GM18870 (cell line): ENCODE measurements around the gene MCM3.

Experiments used
- ATAC-seq: cut with Tn5 transposase; IDR thresholded peaks from one replicate; pipeline ENCODE4 v1.9.1; 2021; ENCODE audit warnings: moderate library complexity; ENCODE audit not compliant: unreplicated experiment

MCM3 gene

DNA sequence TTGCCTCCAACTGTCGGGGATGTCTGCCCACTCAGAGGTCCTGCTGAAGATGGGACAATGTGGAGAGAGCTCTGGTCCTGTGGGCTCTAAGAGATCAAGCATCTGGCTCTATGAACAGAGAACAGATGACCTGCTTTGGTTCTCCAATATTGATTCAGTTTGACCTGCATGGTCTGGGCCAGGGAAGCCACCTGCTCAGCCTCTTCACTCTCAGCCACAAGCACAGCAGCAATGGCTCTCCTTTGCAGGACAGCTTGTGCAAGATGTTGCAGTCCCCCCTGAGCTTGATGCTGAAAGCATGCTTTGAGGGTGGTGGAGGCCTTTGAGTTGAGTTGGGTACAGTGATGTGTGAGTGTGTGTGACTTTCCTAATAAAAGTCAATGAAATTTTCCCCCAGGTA, 18.6 kb upstream of the MCM3 start:
- ATAC-seq, result no peak

- no peak for ATAC-seq
Measured at GRCh38 chr6:52301326-52301725, 16.8 kb upstream of the MCM3 start.

- ATAC-seq, result no peak
Measured at GRCh38 chr6:52300489-52300931, 16.0 kb upstream of the MCM3 start.

DNA sequence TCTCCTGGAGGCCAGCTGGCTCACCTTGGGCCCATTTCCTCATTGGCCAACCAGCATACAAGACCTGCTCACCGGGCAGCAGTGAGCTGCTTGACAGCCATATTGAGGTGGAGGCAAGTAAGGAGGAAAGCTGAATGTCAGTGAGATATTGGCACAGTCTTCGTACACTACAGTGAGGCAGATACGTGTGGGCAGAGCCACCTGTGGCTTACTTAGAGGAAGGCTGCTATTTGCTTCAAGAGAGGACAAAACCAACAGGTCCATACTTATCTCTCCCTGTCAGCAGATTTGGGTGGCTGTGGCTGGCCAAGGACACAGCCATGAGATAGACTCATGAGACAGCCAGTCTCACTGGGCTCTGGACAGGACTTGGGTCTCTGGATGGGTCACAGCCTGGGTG, 15.1 kb upstream of the MCM3 start:
- no peak for ATAC-seq

DNA sequence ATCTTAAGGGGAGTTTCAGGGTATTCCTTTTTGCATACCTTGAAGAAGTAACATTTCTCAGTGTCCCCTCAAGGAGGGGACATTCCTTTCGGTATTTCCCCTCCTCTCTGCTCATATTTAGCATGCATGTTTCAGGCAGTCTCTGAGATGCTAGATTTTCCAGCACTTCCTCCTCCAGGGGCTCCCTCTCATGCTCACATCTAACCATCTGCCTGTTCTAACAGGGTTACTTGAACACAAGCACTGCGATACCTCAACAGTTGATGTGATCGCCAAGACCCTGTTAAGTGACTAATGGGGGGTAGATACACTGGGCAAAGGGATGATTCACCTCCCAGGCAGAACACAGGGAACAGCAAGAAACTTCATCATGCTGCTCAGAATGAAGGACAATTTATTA, 12.9 kb upstream of the MCM3 start:
- no peak for ATAC-seq

DNA sequence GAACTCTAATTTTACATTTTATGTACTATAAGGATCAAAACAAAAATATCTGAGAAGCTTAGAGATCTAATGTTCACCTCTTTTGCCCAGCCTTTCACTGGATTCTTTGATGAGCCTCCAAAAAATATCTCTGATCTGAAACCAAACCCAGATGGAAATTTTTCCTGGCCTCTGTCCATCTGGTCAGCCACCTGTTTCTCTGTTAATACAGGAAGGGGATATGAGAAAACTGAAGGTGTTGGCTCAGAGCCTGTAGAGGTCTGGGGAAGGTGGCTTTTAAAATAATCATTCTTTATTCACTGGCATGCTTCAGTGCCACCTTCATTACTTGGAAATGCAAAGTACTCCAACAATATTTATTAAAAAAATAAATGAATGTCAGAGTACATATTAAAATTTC, 8.5 kb upstream of the MCM3 start:
- no peak for ATAC-seq

- no peak for ATAC-seq
Measured at GRCh38 chr6:52288841-52289240, 4.3 kb upstream of the MCM3 start.

DNA sequence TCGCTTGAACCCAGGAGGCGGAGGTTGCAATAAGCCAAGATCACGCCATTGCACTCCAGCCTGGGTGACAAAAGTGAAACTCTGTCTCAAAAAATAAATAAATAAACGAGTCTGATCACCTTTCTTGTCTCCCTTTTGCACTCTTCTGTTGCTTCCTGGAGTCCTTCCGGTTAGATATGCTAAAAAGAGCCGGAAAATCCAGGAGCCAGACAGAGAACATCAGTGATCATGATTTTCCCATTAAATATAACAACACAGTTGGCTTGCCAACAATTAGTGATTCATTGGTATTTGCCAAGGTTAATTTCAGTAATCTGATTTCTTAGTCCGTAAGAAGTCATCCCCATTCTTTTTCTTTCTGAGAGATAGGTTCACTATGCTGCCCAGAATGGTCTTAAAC, 3.7 kb upstream of the MCM3 start:
- no peak for ATAC-seq

- ATAC-seq, result no peak
Measured at GRCh38 chr6:52286798-52287432, 2.4 kb upstream of the MCM3 start.

DNA sequence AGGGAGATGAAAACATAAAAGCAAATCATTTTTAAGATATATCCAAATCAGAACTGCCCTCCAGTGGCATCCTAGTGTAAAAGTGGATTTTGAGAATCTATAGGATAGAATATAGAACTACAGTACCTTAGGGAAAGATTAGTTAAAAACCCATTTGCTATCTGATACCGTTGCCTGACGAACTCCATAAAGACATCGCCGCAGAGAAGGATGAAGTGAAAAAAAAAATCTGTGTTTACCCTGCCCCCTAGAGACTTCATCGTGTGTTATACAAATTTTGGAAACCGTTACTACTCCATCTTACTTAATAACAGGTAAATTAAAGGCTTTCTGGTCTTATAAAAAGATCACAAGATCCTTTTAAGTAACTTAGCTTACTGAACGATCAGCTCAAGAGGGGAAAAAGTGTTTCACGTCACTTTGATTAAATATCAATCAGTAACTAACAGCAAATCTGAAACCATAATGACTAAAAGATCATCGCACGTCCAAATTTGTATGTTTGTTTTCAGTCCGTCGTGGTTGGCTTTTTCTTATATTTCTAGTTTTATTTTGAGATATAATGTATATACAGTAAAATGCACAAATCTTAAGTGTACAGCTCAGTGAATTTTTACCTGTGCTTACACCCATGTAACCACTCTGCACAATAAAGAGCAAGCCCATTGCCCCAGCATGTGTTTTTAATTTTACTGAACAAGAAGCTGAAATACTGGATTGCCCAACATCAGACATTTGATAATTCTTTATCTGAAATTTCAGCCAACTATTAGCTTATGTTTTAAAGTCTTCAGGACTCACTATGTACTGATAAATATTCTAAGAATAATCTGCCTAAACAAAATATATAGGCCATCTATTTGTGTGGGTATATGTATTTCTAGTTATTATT, 881 bp upstream of the MCM3 start:
- no peak for ATAC-seq

GRCh38 chr6:52284131-52284459, 447 bp downstream of the MCM3 start:
- ATAC-seq, result no peak

GRCh38 chr6:52283111-52283510, 1.4 kb downstream of the MCM3 start:
- no peak for ATAC-seq

DNA sequence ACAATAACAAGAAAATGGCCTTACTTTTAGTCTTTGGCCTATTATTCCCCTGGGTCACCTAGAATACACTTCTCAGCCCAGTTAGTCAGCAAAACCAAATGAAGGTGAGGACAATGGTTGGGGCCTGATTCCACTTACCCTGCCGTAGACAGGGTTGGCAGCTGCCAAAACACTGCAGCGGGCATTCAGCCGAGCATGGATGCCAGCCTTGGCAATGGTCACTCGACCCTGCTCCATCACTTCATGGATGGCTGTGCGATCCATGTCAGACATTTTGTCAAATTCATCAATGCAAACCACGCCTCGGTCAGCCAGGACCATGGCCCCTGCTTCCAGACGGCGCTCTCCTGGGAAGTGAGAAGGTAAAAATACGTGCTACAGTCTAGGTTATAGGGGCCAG, 8.4 kb downstream of the MCM3 start:
- ATAC-seq, result no peak

DNA sequence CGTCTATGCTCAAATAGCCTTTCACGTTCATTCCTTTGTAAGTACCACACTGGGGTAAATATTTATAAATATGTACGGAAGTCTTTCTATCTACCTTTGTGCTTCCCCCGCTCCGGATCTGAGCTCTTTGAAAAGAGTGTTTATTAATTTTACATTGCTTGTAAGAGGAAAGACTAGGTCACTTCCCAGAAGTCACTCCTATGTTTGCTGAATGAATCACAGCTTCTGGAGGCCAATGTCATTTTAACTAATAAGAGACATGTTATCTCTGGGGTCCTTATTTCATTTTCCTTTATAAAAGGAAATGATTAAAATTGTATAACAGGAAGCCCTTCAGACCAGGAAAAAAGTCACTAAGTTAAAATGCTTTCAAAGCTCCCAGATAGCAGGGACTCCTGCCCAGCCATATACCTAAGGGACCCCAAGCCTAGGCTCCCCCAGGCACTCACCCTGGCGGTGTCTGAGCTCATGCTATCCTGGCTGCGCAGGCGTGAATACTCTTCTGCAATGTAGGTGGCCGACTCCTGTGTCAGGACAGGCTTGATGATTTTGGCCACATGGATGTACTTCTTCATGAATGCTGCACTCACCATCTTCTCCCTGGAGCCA, 12.6 kb downstream of the MCM3 start:
- ATAC-seq, result no peak

- ATAC-seq, result peak; percentile 70
Measured at GRCh38 chr6:52263709-52264540, 20.6 kb downstream of the MCM3 start.

- ATAC-seq, result no peak
Measured at GRCh38 chr6:52262620-52263344, 21.8 kb downstream of the MCM3 start.

- ATAC-seq, result no peak
Measured at GRCh38 chr6:52261229-52261628, 23.3 kb downstream of the MCM3 start.

GRCh38 chr6:52260634-52261033, 23.9 kb downstream of the MCM3 start:
- no peak for ATAC-seq

- no peak for ATAC-seq
Measured at GRCh38 chr6:52255434-52255833, 29.1 kb downstream of the MCM3 start.

GRCh38 chr6:52254731-52255378, 29.7 kb downstream of the MCM3 start:
- no peak for ATAC-seq
